Renal cortex interstitium (tissue), 11 donors: ENCODE measurements around the gene RRP1. TPM values are rescaled to one million over a fixed set of nuclear protein-coding genes. Genes with fewer than 3 reads are reported as not detected.

Experiments
- DNase-seq, 11 donors: peaks; one replicate each; pipeline ENCODE4 v3.0.0-alpha.2; 2013; ENCODE audit warnings: low read depth in 9 of 11, low spot score in 4 of 11; ENCODE audit errors: extremely low read depth in 1 of 11
- polyA plus RNA-seq, 3 donors: library from polyadenylated mRNA; unstranded; fragments of 120-200 nt; gene quantifications; one replicate each; pipeline ENCODE4 v1.2.1, GENCODE V29; 2013; ENCODE audit not compliant: insufficient read length in 3 of 3

The RRP1 gene
- polyA plus RNA-seq, 3 donors = 31.3 to 33.7 (median 31.7) TPM

GRCh38 chr21:43790010-43790524, 690 bp downstream of the RRP1 start:
- no peak for DNase-seq

- DNase-seq = no peak
Observed at GRCh38 chr21:43792406-43792805, 3.0 kb downstream of the RRP1 start.

- DNase-seq = no peak
Observed at GRCh38 chr21:43793243-43793642, 3.9 kb downstream of the RRP1 start.

- DNase-seq = no peak
Observed at GRCh38 chr21:43794311-43794710, 4.9 kb downstream of the RRP1 start.

GRCh38 chr21:43794857-43795256, 5.5 kb downstream of the RRP1 start:
- no peak for DNase-seq

- no peak for DNase-seq
Observed at GRCh38 chr21:43797415-43797814, 8.0 kb downstream of the RRP1 start.

GRCh38 chr21:43797925-43798715, 8.7 kb downstream of the RRP1 start:
- DNase-seq = no peak

- DNase-seq = no peak
Observed at GRCh38 chr21:43799301-43799840, 10.0 kb downstream of the RRP1 start.

- DNase-seq = no peak
Observed at GRCh38 chr21:43800124-43800523, 10.7 kb downstream of the RRP1 start.

- DNase-seq = no peak
Observed at GRCh38 chr21:43800566-43800965, 11.2 kb downstream of the RRP1 start.

GRCh38 chr21:43801006-43801783, 11.8 kb downstream of the RRP1 start:
- no peak for DNase-seq

GRCh38 chr21:43802713-43803313, 13.4 kb downstream of the RRP1 start:
- DNase-seq = no peak

GRCh38 chr21:43803558-43804300, 14.4 kb downstream of the RRP1 start:
- DNase-seq = no peak

GRCh38 chr21:43805275-43805800, 16.0 kb downstream of the RRP1 start:
- no peak for DNase-seq

- DNase-seq = no peak
Observed at GRCh38 chr21:43806017-43806710, 16.8 kb downstream of the RRP1 start.

GRCh38 chr21:43808367-43808766, 19.0 kb downstream of the RRP1 start:
- DNase-seq = no peak

GRCh38 chr21:43808832-43809251, 19.5 kb downstream of the RRP1 start:
- DNase-seq = no peak

- DNase-seq = no peak
Observed at GRCh38 chr21:43809346-43809799, 20.0 kb downstream of the RRP1 start.
